Activated CD4-positive, alpha-beta T cell treated with anti-CD3 and anti-CD28 coated beads for 36 hours (primary cell): ENCODE measurements around the gene CLEC16A. TPM values are rescaled to one million over a fixed set of nuclear protein-coding genes. Genes with fewer than 3 reads are reported as not detected.

Experiments
- ATAC-seq: fragments of 200-7000 bp; cut with Tn5 transposase; one replicate; pipeline ENCODE4 v1.10.0; 2021; ENCODE audit warnings: mild to moderate bottlenecking, moderate library complexity
- CTCF ChIA-PET: fragments of 350-600 bp; sonication (Branson Sonifier 250); formaldehyde crosslinking; loops from one replicate; lab custom pipeline; 2021; ENCODE audit warnings: antibody characterized with exemption; lab: Charles Lee
- POLR2A ChIA-PET: fragments of 350-600 bp; sonication (Branson Sonifier 250); formaldehyde crosslinking; loops from one replicate; lab custom pipeline; 2021; ENCODE audit warnings: antibody characterized with exemption, inconsistent platforms; lab: Charles Lee
- DNase-seq: peaks from one replicate; pipeline ENCODE4 v3.0.0-alpha.2; 2020
- H3K27ac Mint-ChIP-seq: one replicate; pipeline ENCODE4 v1.8.0; 2021; ENCODE audit warnings: mixed read lengths
- H3K27me3 Mint-ChIP-seq: one replicate; pipeline ENCODE4 v1.8.0; 2021; ENCODE audit warnings: mixed read lengths
- H3K36me3 Mint-ChIP-seq: one replicate; pipeline ENCODE4 v1.8.0; 2021; ENCODE audit warnings: low read depth, mixed read lengths
- H3K4me1 Mint-ChIP-seq: one replicate; pipeline ENCODE4 v1.8.0; 2021; ENCODE audit warnings: mixed read lengths
- H3K4me3 Mint-ChIP-seq: one replicate; pipeline ENCODE4 v1.8.0; 2021; ENCODE audit warnings: mild to moderate bottlenecking, moderate library complexity, mixed read lengths
- H3K9me3 Mint-ChIP-seq: one replicate; pipeline ENCODE4 v1.8.0; 2021; ENCODE audit warnings: low read depth, mixed read lengths
- intact Hi-C, 2 experiments: fragments of 100-400 bp; cut with DNase I in 1 of 2; cut with micrococcal nuclease in 1 of 2; formaldehyde crosslinking; loops; one replicate each; pipeline versions ENCODE4 v1.14.2 to v1.15.1; 2022 to 2024; cut with DNase I, micrococcal nuclease
- total RNA-seq, 2 experiments: library from RNA; stranded (reverse); gene quantifications; one replicate each; pipeline ENCODE4 v1.2.3, GENCODE V29; 2021

The CLEC16A gene
- total RNA-seq, 2 experiments from 2014 or later, result 23.5 to 25.4 TPM

DNA sequence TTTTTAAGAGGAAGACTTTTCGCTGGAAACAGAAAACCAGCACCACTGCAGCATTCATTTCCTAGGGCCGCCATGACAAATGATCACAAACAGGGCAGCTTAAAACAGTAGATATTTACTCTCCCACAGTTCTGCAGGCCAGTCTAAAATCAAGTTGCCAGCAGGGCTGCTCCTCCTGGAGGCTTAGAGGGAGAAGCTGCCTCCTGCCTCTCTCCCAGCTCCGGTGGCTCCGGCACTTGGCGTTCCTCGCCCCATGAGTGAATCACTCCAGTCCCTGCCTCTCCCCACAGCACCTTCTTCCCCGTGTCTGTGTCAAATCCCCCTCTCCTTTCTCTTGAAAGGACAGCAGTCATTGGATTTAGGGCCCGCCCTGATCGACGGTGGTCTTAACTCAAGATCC lies 239.6 kb downstream of the CLEC16A start:
- DNase-seq, result no peak
- ChIA-PET CTCF (interaction anchor here (1.3 kb wide), 1 partner anchor 41 kb away, joined by 3 read pairs; no protein-coding TSS in a partner anchor), POLR2A (interaction anchor here (0.6 kb wide), 1 partner anchor 171 kb away, joined by 3 read pairs; no protein-coding TSS in a partner anchor)
- Mint-ChIP-seq H3K36me3 (peaks cover 22% of the 10 kb centered on the region), H3K9me3 (no peaks in the 10 kb centered on the region), H3K27me3 (no peaks in the 10 kb centered on the region), H3K4me1 (peaks cover 33% of the 10 kb centered on the region), H3K27ac (peak overlapping the region; percentile 72), H3K4me3 (no peak overlapping the region)
- intact Hi-C loops, result loop anchor here in 1 of 2 experiments (2.0 kb wide), 1 partner anchor 41 kb away; no protein-coding TSS in a partner anchor
- no peak for ATAC-seq

- DNase-seq (no peak), ATAC-seq (no peak)
- ChIA-PET CTCF (no interaction called here), POLR2A (no interaction called here)
- H3K27ac Mint-ChIP-seq, result no peak overlapping the region
- H3K27me3 Mint-ChIP-seq, result no peaks in the 10 kb centered on the region
- H3K36me3 Mint-ChIP-seq, result peaks cover 2% of the 10 kb centered on the region
- H3K9me3 Mint-ChIP-seq, result no peaks in the 10 kb centered on the region
- H3K4me1 Mint-ChIP-seq, result peaks cover 20% of the 10 kb centered on the region
- intact Hi-C loops, result no loop called here
- no peak overlapping the region for H3K4me3 Mint-ChIP-seq
These were observed 243.2 kb downstream of the CLEC16A start for GRCh38 chr16:11187522-11188023.

- no peaks in the 10 kb centered on the region for H3K27me3 Mint-ChIP-seq
- no peaks in the 10 kb centered on the region for H3K9me3 Mint-ChIP-seq
- ATAC-seq (no peak), DNase-seq (no peak)
- peaks cover 19% of the 10 kb centered on the region for H3K4me1 Mint-ChIP-seq
- no peak overlapping the region for H3K27ac Mint-ChIP-seq
- ChIA-PET CTCF (interaction anchor here (1.4 kb wide), 1 partner anchor 218 kb away, joined by 3 read pairs; no protein-coding TSS in a partner anchor), POLR2A (no interaction called here)
- H3K36me3 Mint-ChIP-seq, result peaks cover under 1% of the 10 kb centered on the region
- intact Hi-C loops, result no loop called here
- H3K4me3 Mint-ChIP-seq, result no peak overlapping the region
These were observed 244.7 kb downstream of the CLEC16A start for GRCh38 chr16:11188801-11189740.

DNA sequence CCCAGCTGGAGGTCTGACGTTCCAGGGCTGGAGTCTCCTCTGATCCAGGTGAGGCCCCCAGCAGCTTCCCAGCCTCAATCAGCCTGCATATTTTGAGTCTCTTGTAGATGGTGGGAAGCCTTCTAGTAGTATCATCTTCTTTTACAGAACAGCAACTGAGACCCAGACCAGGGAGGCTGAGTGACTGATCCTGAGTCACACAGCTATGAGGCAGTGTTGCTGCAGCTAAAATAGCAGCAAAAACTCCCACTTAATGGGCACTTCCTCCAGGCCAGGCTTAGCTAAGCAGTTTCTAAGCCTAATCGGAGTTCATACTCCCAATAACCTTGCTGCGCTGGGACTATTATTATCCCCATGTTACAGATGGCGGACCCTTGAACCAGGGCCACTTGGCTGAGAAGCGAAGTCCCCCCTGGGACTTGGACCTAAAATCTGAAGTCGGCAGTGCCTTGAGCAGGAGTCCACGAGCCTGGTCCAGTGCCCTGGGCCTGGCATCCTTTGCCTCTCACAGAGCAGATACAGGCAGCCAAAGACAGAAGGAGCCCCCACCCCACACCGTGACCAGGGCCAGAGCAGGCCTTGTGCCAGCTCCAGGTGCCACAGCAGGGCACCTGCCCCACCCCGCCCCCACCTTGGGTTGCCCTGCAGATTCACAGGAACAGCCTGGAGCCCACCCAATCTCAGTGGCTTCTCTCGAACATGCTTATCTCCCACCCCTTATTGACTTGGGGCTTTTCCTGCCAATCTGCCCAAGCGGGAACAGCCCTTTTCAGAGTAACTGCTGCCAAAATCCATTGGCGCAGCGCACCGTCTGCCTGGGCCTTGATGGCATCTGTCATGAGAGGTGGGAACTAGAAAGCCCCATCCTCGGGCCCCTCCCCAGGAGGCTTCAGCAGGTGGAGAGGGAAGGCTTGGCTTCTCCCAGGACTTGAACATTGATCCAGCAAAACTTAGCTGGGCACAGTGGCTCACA lies 246.5 kb downstream of the CLEC16A start:
- POLR2A ChIA-PET, result no interaction called here
- CTCF ChIA-PET, result interaction anchor here (0.5 to 0.7 kb wide), 4 partner anchors 30 to 334 kb away, joined by 3 read pairs; no protein-coding TSS in a partner anchor
- Mint-ChIP-seq H3K4me1 (peaks cover 21% of the 10 kb centered on the region), H3K9me3 (no peaks in the 10 kb centered on the region), H3K36me3 (no peaks in the 10 kb centered on the region), H3K27ac (no peak overlapping the region), H3K27me3 (no peaks in the 10 kb centered on the region), H3K4me3 (no peak overlapping the region)
- peak; percentile 87 for ATAC-seq
- intact Hi-C loops, result no loop called here
- DNase-seq, result peak; percentile 44

DNA sequence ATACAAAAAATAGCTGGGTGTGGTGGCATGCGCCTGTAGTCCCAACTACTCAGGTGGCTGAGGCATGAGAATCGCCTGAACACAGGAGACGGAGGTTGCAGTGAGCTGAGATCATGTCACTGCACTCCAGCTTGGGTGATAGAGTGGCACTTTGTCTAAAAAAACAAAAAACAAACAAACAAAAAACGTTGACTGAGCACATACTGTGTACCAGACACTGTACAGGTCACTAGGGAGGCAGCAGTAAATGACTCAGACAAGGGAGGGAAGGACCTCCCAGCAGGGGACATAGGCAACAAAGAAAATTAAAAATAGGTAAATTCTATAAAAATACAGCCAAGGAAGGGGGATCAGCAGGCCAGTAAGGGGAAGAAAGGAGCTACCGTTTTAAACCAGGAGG lies 247.3 kb downstream of the CLEC16A start:
- DNase-seq (no peak), ATAC-seq (no peak)
- no peaks in the 10 kb centered on the region for H3K9me3 Mint-ChIP-seq
- H3K27ac Mint-ChIP-seq, result peak overlapping the region; percentile 53
- CTCF ChIA-PET, result no interaction called here
- POLR2A ChIA-PET, result no interaction called here
- H3K4me1 Mint-ChIP-seq, result peaks cover 21% of the 10 kb centered on the region
- H3K27me3 Mint-ChIP-seq, result no peaks in the 10 kb centered on the region
- no peaks in the 10 kb centered on the region for H3K36me3 Mint-ChIP-seq
- intact Hi-C loops, result no loop called here
- no peak overlapping the region for H3K4me3 Mint-ChIP-seq

DNA sequence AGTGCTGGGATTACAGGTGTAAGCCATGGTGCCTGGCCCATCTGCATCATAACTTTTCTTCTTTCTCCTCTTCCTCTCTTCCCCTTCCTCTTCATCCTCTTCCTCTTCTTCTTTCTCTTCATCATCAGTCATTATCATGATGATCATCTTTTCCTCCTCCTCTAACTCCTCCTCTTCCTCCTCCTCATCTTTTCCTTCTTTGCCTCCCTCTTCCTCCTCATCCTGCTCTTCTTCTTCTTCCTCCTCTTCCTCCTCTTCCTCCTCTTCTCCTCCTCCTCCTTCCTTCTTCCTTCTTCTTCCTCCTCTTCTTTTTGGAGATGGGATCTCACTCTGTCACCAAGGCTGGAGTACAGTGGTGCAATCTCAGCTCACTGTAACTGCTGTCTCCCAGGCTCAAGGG lies 249.1 kb downstream of the CLEC16A start:
- intact Hi-C loops, result no loop called here
- H3K27me3 Mint-ChIP-seq, result no peaks in the 10 kb centered on the region
- H3K9me3 Mint-ChIP-seq, result no peaks in the 10 kb centered on the region
- POLR2A ChIA-PET, result no interaction called here
- no peaks in the 10 kb centered on the region for H3K36me3 Mint-ChIP-seq
- DNase-seq (no peak), ATAC-seq (no peak)
- H3K27ac Mint-ChIP-seq, result no peak overlapping the region
- H3K4me1 Mint-ChIP-seq, result peaks cover 21% of the 10 kb centered on the region
- no peak overlapping the region for H3K4me3 Mint-ChIP-seq
- CTCF ChIA-PET, result no interaction called here

DNA sequence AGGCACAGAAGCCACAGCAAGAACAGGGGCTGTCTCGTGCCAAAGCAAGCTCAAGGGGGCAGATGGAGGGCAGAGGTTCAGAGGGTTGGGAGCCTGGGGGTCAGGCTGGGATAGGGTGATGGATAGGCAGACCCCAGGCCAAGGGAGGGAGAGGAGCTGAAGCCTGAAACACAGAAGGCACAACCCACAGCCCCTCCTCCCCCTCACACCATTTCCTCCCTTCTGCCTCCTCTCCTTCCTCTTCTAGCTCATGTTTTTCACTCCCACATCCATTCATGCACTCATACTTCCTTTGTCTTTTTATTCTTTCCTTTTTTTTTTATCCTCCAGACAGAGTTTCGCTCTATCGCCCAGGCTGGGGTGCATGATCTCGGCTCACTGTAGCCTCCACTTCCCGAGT lies 250.5 kb downstream of the CLEC16A start:
- Mint-ChIP-seq H3K4me3 (no peak overlapping the region), H3K27ac (peak overlapping the region; percentile 69), H3K36me3 (no peaks in the 10 kb centered on the region), H3K4me1 (peaks cover 21% of the 10 kb centered on the region), H3K27me3 (no peaks in the 10 kb centered on the region), H3K9me3 (no peaks in the 10 kb centered on the region)
- ChIA-PET CTCF (interaction anchor here (0.7 to 1.6 kb wide), 3 partner anchors 12 to 218 kb away, joined by 3 read pairs; no protein-coding TSS in a partner anchor), POLR2A (no interaction called here)
- intact Hi-C loops, result no loop called here
- DNase-seq (no peak), ATAC-seq (no peak)

GRCh38 chr16:11196286-11196828 lies 252.0 kb downstream of the CLEC16A start:
- CTCF ChIA-PET, result interaction anchor here (0.7 kb wide), 1 partner anchor 45 kb away, joined by 3 read pairs; no protein-coding TSS in a partner anchor
- POLR2A ChIA-PET, result no interaction called here
- no peaks in the 10 kb centered on the region for H3K27me3 Mint-ChIP-seq
- H3K4me3 Mint-ChIP-seq, result no peak overlapping the region
- no peaks in the 10 kb centered on the region for H3K9me3 Mint-ChIP-seq
- no peak for DNase-seq
- no peaks in the 10 kb centered on the region for H3K36me3 Mint-ChIP-seq
- ATAC-seq, result no peak
- intact Hi-C loops, result no loop called here
- no peak overlapping the region for H3K27ac Mint-ChIP-seq
- H3K4me1 Mint-ChIP-seq, result peaks cover 17% of the 10 kb centered on the region

DNA sequence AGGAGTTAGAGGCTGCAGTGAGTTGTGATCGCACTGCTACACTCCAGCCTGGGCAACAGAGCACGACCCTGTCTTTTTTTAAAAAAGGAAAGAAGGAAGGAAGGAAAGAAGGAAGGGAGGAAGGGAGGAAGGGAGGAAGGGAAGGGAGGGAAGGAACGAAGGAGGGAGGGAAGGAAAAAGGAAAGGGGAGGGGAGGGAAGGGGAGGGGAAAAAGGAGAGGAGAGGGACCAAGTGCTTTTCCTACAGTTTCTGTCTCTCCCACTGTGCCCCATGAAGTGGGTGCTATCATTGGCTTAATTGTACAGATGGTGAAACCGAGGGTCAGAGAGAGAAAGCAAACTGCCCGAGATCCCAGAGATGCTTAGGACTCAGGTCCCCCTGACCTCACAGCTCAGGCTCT lies 254.0 kb downstream of the CLEC16A start:
- DNase-seq (no peak), ATAC-seq (no peak)
- intact Hi-C loops, result no loop called here
- ChIA-PET POLR2A (no interaction called here), CTCF (interaction anchor here (0.8 kb wide), 1 partner anchor 10 kb away, joined by 3 read pairs; no protein-coding TSS in a partner anchor)
- no peak overlapping the region for H3K4me3 Mint-ChIP-seq
- H3K36me3 Mint-ChIP-seq, result no peaks in the 10 kb centered on the region
- H3K27me3 Mint-ChIP-seq, result no peaks in the 10 kb centered on the region
- H3K4me1 Mint-ChIP-seq, result peaks cover 19% of the 10 kb centered on the region
- no peaks in the 10 kb centered on the region for H3K9me3 Mint-ChIP-seq
- H3K27ac Mint-ChIP-seq, result peak overlapping the region; percentile 18

- ChIA-PET CTCF (interaction anchor here (0.5 to 0.6 kb wide), 2 partner anchors 24 to 226 kb away, joined by 3 to 4 read pairs; no protein-coding TSS in a partner anchor), POLR2A (no interaction called here)
- no peak for ATAC-seq
- Mint-ChIP-seq H3K4me1 (peaks cover 15% of the 10 kb centered on the region), H3K9me3 (no peaks in the 10 kb centered on the region), H3K27me3 (no peaks in the 10 kb centered on the region), H3K36me3 (no peaks in the 10 kb centered on the region), H3K27ac (no peak overlapping the region), H3K4me3 (no peak overlapping the region)
- intact Hi-C loops, result no loop called here
- no peak for DNase-seq
These were observed 254.5 kb downstream of the CLEC16A start for GRCh38 chr16:11198828-11199227.
